ENCODE results near the gene NACAD. TPM values are rescaled to one million over a fixed set of nuclear protein-coding genes. Genes with fewer than 3 reads are reported as not detected.

Gene NACAD
- total RNA-seq, 1 donor from 2014 or later, result 0.05 TPM

DNA sequence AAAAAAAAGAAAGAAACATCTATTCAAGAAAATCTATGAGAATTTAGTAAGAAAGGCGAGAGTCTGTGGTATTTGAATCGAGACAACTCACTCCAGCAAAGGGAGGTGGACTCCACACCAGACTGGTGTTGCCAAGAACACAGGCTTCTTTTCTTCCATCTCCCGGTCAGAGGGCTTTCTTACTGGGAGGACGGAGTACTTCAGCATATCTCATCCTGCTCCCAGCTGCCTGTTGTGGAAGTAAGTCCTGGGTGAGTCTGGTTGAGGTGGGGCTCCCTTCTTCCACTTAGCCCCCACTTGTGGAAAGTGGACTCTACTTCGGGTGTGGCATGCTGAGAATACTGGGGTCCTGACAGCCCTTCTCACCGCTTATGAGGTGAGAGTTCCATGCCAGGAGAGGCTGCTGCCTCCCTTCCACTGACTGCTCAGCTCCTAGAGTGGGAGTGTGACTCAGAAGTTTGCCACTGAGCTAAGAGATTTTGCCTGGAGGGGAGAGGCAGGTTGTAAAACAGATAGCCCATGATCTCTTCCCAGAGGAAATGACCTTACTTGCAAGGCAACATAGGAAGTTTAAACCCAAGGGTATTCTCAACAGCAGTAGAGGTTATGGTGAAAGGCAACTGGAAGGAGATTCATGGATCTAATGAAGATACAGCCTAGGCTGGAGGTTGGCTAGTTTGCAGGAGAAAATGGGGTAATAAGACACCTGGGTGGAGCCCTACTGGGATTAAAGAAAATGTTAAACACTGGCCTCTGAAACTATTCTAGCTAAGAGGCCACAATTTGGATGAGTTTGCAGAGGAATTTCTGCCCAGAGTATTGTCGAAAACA, 3.5 kb upstream of the NACAD start:
- no peak for DNase-seq (ENCODE audit: low spot score)
- ATAC-seq, result no peak

- no peak for ATAC-seq
These were observed 647 bp upstream of the NACAD start for GRCh38 chr7:45089341-45089891.

GRCh38 chr7:45088146-45088701, 545 bp downstream of the NACAD start:
- ATAC-seq (no peak), DNase-seq (ENCODE audit: low spot score) (no peak)

More at GRCh38 chr7:45089341-45089891, 647 bp upstream of the NACAD start:
- DNase-seq (ENCODE audit: low spot score), result no peak

- DNase-seq (ENCODE audit: low spot score) (no peak), ATAC-seq (no peak)
These were observed 1.2 kb downstream of the NACAD start for GRCh38 chr7:45087301-45088145.

DNA sequence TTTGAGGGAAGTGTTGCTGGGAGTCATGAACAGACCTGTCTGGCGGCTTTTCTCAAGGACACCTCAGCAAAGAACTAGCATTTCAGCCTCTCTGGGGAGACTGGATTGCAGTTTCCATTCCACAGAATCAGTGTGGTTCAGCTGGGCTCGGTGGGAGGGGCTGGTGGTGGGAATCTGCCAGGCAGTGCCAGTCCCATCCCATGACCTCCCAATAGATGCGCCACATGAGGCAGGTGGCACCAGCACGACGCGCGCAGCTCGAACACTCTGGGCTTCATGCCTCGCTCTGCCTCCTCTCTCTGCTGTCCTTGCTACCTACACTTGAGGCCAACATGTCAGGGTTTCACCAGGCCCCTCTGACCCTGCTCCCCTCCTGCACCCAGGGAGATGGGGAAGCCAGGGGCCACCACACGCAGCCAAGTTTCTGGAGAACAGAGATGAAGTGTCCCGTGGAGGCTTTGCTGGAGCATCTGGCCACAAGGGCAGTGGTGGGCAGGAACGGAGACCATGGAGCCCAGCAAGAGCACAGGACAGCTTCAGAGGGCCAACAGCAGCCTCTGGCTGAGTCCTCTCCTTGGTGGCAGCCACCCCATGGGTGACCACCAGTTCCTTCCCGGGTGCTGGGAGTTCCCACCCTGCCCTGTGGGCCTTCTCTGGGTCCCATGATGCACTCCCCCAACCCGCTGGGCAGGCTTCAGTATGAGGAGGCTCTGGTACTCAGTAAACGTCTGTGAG, 2.3 kb downstream of the NACAD start:
- DNase-seq (ENCODE audit: low spot score), result no peak
- no peak for ATAC-seq

DNA sequence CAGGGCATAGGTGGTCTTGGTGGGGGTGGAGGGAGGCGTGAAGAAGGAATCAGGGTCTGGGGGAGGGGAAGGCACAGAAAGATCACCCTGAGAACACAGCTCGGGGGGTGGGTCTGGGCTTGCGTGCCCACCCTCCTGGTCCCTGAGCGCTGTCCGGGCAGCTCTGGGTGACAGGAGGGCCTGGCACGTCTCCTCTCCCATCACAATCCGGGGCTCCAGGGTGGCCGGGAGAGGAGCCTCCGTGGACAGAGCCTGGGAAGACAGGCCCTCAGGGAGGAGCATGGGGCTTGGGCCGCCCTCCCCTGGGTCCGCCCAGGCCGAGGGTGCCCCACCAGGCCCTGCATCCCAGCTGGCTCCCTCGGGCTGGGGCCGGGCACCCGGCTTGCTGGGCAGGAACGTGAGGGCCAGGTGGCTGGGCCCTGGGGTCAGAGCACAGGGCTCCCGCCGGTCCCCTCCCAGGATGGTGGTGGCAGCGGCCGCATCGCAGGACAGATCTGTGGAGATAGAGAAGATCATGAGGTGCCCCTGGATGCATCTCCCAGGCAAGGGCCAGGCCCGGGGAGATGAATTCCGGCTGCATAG, 3.1 kb downstream of the NACAD start:
- no peak for ATAC-seq
- DNase-seq (ENCODE audit: low spot score), result no peak

GRCh38 chr7:45084901-45085618, 3.7 kb downstream of the NACAD start:
- ATAC-seq (no peak), DNase-seq (ENCODE audit: low spot score) (no peak)

- ATAC-seq, result no peak
- no peak for DNase-seq (ENCODE audit: low spot score)
These were observed 4.4 kb downstream of the NACAD start for GRCh38 chr7:45084336-45084735.

- no peak for DNase-seq (ENCODE audit: low spot score)
These were observed 5.9 kb downstream of the NACAD start for GRCh38 chr7:45082831-45083331.

GRCh38 chr7:45082031-45082830, 6.5 kb downstream of the NACAD start:
- peak; percentile 6 for ATAC-seq
- DNase-seq (ENCODE audit: low spot score), result no peak

More at GRCh38 chr7:45082831-45083331, 5.9 kb downstream of the NACAD start:
- ATAC-seq, result no peak

GRCh38 chr7:45081670-45081974, 7.1 kb downstream of the NACAD start:
- ATAC-seq (no peak), DNase-seq (ENCODE audit: low spot score) (no peak)

DNA sequence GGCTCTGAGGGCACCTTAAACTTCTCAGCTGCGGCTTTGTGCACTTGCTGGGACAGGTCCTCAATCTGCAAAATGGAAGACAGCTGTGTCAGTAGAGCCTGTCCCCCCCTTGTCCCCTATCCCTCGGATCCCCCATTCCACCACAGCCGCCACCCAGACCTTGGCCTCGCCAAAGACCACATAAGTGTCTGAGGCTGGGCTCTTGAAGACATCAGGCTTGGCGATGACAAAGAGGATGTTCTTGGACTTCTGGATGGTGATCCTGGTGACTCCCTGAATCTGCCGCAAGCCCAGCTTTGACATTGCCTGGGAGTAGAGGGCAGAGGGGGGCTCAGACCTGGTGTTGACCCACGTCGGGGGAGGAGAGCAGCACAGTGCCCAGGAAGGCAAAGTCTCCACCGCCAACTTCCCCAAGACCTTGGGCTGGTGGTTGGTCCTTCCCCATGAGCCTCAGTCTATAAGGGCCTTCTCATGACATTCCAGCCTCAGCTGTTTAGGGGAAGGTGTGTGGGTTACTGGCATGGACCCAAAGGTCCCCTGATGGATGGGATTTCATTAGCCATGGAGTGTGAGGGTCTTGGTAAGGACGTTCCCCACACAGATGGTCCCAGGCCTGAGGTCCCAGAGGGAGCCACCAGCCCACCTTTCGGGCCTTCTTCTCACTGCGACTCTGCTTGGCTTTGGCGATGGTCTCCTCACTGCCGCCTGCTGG, 7.7 kb downstream of the NACAD start:
- no peak for ATAC-seq

GRCh38 chr7:45080265-45080957, 8.4 kb downstream of the NACAD start:
- DNase-seq (ENCODE audit: low spot score), result peak; percentile 41
- peak; percentile 51 for ATAC-seq

More for the DNA sequence above, 7.7 kb downstream of the NACAD start:
- DNase-seq (ENCODE audit: low spot score), result no peak

- DNase-seq (ENCODE audit: low spot score) (peak; percentile 35), ATAC-seq (no peak)
These were observed 10.6 kb downstream of the NACAD start for GRCh38 chr7:45078125-45078681.

- DNase-seq (ENCODE audit: low spot score) (peak; percentile 32), ATAC-seq (no peak)
These were observed 11.2 kb downstream of the NACAD start for GRCh38 chr7:45077579-45077978.

- ATAC-seq, result no peak
These were observed 11.8 kb downstream of the NACAD start for GRCh38 chr7:45076946-45077345.

More at GRCh38 chr7:45076946-45077345, 11.8 kb downstream of the NACAD start:
- peak; percentile 26 for DNase-seq (ENCODE audit: low spot score)

Measured in left lobe of liver (tissue), 2 donors.